ENCODE data around the gene MED23.
A peak's percentile ranks its signal among the peaks of the same experiment; 100 is the strongest.

The MED23 gene

GRCh38 chr6:131600716-131601115 is 27.3 kb downstream of the MED23 start:
- no peak for DNase-seq (ENCODE audit: low read depth)
- no peak for TF ChIP-seq CTCF (IDR thresholded peaks at IDR 0.05; ENCODE audit: low read depth, low read length, missing control alignments)
- H3K4me3 ChIP-seq (ENCODE audit: low read depth, low read length), result no peak overlapping the region

GRCh38 chr6:131597446-131597845 is 30.6 kb downstream of the MED23 start:
- DNase-seq (ENCODE audit: low read depth), result no peak
- no peak overlapping the region for H3K4me3 ChIP-seq (ENCODE audit: low read depth, low read length)
- peak; percentile 31 for TF ChIP-seq CTCF (IDR thresholded peaks at IDR 0.05; ENCODE audit: low read depth, low read length, missing control alignments)

GRCh38 chr6:131594074-131594473 is 34.0 kb downstream of the MED23 start:
- no peak for TF ChIP-seq CTCF (IDR thresholded peaks at IDR 0.05; ENCODE audit: low read depth, low read length, missing control alignments)
- H3K4me3 ChIP-seq (ENCODE audit: low read depth, low read length), result no peak overlapping the region
- DNase-seq (ENCODE audit: low read depth), result no peak

GRCh38 chr6:131592935-131593334 is 35.1 kb downstream of the MED23 start:
- DNase-seq (ENCODE audit: low read depth), result no peak
- no peak for TF ChIP-seq CTCF (IDR thresholded peaks at IDR 0.05; ENCODE audit: low read depth, low read length, missing control alignments)
- no peak overlapping the region for H3K4me3 ChIP-seq (ENCODE audit: low read depth, low read length)

- TF ChIP-seq CTCF (IDR thresholded peaks at IDR 0.05; ENCODE audit: low read depth, low read length, missing control alignments), result no peak
- DNase-seq (ENCODE audit: low read depth), result no peak
- H3K4me3 ChIP-seq (ENCODE audit: low read depth, low read length), result no peak overlapping the region
Measured at GRCh38 chr6:131588643-131589042, 39.4 kb downstream of the MED23 start.

- no peak for DNase-seq (ENCODE audit: low read depth)
- TF ChIP-seq CTCF (IDR thresholded peaks at IDR 0.05; ENCODE audit: low read depth, low read length, missing control alignments), result no peak
- no peak overlapping the region for H3K4me3 ChIP-seq (ENCODE audit: low read depth, low read length)
Measured at GRCh38 chr6:131587909-131588308, 40.1 kb downstream of the MED23 start.

- H3K4me3 ChIP-seq (ENCODE audit: low read depth, low read length), result no peak overlapping the region
- TF ChIP-seq CTCF (IDR thresholded peaks at IDR 0.05; ENCODE audit: low read depth, low read length, missing control alignments), result no peak
- DNase-seq (ENCODE audit: low read depth), result no peak
Measured at GRCh38 chr6:131586543-131586942, 41.5 kb downstream of the MED23 start.
